HG03521 (cell line): ENCODE results near the gene CC2D1A.
"Not testable (repeated sequence)": the region's sequence is repeated elsewhere in the genome, so short reads cannot be mapped to it uniquely, and the experiment has no call there.

Experiments
- ATAC-seq: cut with Tn5 transposase; IDR thresholded peaks from one replicate; pipeline ENCODE4 v1.9.1; 2021; ENCODE audit warnings: mild to moderate bottlenecking, moderate library complexity; ENCODE audit not compliant: unreplicated experiment

The CC2D1A gene

DNA sequence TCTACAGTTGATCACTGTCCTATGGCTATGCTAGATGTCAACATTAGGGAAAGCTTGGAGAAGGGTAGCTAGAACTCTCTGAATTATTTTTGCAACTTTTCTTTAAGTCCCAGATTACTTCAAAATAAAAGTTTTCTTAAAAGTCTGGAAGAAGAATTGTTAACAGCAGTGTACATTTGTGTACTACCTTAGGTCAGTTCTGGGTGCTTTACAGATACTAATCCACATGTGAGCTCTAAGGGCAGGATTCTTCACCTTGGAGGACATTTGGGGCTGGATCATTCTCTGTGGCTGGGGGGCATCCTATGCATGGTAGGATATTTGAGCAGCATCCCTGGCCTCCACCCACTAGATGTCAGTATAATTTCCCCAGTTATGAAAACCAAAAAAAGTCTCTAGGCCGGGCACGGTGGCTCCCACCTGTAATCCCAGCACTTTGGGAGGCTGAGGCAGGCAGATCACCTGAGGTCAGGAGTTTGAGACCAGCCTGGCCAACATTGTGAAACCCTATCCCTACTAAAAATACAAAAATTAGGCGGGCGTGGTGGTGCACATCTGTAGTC, 2.9 kb upstream of the CC2D1A start:
- ATAC-seq: no peak

DNA sequence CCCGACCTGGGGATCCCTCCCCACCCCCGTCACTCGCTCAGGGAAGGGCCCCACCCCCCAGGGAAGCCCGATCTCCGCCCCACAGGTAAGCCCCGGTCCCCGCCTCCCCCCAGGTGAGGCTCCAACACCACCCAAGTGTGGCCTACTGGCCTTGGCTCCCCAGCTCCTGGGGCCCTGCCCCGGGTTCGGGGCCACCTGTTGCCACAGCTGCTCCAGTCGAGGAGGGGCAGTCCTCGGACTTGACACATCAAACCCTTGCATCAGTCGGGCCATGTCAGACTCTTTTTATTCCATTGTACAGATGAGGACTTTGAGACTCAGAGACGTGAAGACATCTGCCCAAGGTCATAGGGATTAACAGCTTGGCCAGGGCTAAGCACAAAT, 512 bp downstream of the CC2D1A start:
- peak; percentile 7 for ATAC-seq

DNA sequence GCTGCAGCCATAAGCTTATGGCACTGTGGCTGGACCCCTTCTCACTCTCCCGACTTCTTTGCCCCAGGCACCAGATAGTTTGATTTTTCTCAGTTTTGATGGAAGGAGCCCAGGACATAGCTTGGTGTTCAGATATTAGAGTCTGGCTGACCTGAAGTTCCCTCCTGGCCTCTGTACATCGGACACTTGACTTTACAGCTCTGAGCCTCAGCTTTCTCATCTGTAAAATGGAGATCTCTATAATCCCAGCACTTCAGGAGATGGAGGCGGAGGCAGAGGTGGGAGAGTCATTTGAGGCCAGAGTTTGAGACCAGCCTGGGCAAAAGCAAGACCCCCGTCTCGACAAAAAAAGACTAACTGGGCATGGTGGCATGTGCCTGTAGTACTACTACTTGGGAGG, 909 bp downstream of the CC2D1A start:
- no peak for ATAC-seq

DNA sequence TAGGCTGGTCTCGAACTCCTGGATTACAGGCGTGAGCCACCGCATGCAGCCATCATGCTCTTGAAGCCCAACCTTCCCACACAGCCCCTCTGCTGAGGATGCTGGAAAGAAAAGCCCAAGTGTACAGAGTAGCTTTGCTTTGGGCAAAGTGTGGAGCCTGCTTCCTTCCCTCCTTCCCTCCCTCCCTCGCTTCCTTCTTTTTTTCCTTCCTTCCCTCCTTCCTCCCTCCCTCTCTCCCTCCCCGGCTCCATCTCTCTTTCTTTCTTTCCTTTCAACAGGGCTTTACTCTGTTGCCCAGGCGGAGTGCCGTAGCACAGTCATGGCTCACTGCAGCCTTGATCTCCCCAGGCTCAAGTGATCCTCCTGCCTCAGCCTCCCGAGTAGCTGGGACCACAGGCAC, 2.7 kb downstream of the CC2D1A start:
- no peak for ATAC-seq

DNA sequence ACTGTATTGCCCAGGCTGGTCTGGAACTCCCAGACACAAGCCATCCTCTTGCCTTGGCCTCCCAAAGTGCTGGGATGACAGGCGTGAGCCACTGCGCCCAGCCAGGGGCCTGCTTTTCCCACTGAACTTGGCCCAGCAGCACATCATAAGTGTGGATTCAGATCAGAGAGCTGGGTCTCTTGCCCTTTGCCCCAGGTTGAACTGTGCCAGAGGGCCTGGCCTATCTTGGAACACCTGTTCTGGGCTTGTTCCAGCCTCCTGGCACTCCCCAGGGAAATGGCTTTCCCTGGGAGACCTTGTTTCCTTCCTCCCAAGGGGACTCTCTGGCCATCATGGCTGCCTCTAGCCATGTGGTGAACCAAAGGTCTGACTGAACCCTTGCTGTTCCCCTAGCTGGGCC, 3.4 kb downstream of the CC2D1A start:
- no peak for ATAC-seq

DNA sequence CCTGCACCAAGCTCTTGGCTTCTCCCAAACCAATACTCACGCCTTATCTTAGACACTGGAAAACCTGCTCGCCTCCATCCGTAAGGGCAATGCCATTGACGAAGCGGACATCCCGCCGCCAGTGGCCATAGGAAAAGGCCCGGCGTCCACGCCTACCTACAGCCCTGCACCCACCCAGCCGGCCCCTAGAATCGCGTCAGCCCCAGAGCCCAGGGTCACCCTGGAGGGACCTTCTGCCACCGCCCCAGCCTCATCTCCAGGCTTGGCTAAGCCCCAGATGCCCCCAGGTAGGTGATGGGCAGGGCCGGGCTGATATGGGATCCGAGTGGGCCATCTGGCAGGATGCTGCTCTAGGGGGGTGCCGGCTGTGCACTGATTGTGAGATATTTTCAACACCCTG, 7.4 kb downstream of the CC2D1A start:
- ATAC-seq: no peak

DNA sequence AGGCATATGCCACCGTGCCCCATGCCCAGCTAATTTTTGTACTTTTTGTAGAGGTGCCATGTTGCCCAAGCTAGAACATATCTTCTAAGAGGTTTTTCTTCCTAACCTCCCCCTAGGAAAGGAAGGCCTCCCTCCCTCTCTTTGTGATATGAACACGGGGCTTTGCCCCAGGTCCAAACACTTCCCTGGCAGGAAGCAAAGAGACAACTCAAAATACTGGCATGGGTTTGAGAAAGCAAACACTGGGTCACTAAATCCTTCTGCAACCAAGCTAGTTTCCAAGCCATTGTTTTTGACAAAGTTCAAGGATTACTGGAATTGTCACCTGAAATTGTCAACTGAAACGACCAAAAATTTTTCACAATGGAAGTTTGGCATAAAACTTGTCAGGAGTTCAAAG, 8.8 kb downstream of the CC2D1A start:
- ATAC-seq: no peak

DNA sequence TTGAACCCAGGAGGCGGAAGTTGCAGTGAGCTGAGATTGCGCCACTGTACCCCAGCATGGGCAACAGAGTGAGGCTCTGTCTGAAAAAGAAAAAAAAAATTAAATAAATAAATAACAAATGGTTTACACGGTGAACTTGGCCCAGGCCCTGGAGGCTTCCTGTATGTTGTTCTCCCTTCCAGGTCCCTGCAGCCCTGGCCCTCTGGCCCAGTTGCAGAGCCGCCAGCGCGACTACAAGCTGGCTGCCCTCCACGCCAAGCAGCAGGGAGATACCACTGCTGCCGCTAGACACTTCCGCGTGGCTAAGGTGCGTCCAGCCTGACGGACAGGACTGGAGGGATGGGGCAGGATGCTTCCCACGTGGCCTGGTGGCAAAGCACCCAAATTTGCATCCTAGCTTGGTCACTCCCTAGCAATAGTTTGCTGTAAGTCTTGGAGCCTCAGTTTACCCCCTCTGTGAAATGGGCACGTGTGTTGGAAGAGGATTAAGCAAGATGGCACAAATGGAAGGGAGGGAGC, 11.9 kb downstream of the CC2D1A start:
- no peak for ATAC-seq

DNA sequence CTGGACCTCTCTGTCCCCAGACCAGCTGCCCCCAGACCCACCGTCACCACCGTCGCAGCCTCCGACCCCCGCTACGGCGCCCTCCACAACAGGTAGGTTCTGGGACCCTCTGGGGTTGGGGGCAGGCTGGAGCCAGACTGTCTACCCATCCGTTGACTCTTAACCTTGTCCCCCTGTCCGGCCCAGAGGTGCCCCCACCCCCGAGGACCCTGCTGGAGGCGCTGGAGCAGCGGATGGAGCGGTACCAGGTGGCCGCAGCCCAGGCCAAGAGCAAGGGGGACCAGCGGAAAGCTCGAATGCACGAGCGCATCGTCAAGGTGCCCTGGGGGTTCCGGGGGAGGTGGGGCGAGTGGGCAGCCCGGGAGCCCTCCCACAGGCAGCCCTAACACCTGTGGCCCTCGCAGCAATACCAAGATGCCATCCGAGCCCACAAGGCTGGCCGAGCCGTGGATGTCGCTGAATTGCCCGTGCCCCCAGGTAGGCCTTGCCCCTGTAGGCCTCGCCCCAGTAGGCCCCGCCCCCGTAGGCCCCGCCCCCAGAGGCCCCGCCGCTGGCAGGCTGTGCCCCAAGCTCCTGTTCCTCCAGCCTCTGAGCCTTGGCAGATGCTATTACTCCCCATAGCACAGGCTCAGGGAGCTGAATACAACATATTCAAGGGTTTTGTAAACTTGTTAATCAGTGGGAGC, 12.9 kb downstream of the CC2D1A start:
- ATAC-seq: no peak

DNA sequence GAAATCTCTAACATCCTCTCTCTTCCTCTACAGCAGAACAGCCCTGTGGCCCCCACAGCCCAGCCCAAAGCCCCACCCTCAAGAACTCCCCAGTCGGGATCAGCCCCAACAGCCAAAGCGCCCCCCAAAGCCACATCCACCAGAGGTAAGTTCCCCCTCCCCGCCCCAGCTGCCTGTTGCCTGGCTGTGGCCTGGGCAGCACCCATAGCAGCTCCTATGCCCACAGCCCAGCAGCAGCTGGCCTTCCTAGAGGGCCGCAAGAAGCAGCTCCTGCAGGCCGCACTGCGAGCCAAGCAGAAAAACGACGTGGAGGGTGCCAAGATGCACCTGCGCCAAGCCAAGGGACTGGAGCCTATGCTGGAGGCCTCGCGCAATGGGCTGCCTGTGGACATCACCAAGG, 14.5 kb downstream of the CC2D1A start:
- ATAC-seq: no peak

DNA sequence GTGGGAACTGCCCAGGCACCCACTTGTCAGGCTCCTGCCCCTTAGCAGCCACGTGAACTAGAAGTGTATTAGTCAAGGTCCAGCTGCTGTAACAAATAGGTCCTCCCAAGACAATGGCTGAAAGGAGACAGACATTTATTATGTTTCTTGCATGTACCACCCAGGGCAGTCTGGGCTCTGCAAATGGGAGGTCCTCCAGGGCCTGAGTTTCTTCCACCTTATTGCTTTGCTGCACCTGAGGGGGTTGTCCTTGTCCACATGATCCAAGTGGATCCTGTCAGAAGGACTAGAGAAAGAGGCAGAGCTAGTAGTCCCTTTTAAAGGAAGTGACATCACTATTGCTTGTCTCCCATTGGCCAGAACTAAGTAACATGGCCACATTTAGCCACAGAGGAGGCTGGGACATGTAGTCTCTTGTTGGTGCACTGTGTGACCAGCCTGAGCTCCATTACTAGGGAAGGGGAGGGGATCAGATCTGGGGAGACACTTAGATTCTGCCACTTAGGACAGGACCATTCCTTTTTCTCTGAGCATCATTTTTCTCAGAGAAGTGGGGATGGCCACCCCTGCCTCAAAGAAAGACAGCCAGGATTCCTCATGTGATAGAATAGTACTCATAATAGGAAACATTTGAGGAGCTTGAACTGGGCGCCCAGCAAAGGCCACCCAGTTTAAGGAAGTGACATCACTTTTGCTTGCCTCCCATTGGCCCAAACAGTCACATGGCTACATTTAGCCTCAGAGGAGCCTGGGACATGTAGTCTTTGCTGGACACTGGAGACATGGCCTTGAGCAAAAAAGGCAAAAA, 15.1 kb downstream of the CC2D1A start:
- ATAC-seq: no peak

DNA sequence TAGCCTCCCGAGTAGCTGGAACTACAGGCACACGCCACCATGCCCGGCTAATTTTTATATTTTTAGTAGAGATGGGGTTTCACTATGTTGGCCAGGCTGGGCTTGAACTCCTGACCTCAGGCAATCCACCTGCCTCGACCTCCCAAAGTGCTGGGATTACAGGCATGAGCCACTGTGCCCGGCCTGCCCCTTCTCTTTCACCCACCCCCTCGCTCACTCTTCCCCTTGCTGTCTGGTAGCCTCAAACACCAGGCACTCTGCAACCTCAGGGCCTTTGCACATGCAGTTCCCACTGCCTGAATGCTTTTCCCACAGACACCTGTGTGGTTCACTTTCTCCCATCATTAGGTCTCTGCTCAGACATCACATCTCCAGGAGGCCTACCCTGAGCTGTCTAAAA, 16.1 kb downstream of the CC2D1A start:
- ATAC-seq: not testable (repeated sequence)

DNA sequence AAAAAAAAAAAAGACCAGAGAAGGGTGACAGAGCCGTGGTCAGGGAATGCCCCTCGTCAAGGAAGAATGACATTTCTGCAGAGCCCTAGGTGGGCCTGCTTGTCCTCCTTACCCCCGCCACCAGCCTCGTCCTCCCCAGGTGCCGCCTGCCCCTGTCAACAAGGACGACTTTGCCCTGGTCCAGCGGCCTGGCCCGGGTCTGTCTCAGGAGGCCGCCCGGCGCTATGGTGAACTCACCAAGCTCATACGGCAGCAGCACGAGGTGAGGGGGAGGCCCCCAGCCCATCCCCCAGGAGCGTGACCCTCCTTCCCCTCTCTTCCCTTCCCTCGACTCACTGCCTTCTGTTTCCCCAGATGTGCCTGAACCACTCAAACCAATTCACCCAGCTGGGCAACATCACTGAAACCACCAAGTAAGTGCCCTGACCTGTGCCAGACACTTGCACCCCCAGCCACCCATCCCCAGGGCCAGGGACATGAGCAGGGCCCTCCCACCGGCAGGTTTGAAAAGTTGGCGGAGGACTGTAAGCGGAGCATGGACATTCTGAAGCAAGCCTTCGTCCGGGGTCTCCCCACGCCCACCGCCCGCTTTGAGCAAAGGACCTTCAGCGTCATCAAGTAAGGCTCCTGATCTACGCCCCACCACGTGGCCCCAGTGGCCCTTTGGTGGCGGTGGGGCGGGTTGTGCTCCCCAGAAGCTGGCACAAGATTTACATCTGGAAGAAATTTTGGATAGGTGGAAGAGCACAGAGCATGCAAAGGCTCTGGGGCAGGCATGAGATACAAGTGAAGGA, 17.4 kb downstream of the CC2D1A start:
- ATAC-seq: no peak

DNA sequence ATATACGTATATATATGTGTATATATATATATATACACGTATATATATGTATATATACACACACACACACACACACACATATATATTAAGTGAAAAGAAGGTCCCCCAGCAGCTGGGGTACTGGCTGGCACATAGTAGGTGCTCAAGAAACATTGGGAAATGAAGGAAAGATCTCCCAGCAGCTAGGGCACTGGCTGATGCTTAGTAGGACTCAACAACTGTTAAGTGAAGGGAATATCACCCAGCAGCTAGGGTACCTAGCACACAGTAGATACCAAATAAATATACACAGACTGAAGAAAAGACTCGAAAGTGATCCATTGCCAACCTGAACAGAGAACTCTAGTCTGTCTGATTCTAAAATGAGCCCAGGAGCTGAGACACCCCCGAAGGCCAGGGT, 20.0 kb downstream of the CC2D1A start:
- ATAC-seq: no peak

DNA sequence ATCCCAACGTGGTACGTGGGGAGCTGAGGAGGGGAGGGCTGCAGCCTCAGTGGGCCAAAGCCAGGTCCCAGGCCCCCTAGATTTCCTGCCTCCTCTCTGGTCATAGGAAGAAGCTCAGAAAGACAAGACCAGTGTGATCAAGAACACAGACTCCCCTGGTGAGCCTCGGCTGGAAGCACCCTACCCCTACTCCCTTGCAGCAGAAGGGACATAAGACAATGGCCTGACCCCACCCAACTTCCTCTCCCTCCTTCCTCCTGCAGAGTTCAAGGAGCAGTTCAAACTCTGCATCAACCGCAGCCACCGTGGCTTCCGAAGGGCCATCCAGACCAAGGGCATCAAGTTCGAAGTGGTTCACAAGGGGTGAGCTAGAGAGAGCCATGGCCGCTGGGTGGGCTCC, 20.7 kb downstream of the CC2D1A start:
- no peak for ATAC-seq

DNA sequence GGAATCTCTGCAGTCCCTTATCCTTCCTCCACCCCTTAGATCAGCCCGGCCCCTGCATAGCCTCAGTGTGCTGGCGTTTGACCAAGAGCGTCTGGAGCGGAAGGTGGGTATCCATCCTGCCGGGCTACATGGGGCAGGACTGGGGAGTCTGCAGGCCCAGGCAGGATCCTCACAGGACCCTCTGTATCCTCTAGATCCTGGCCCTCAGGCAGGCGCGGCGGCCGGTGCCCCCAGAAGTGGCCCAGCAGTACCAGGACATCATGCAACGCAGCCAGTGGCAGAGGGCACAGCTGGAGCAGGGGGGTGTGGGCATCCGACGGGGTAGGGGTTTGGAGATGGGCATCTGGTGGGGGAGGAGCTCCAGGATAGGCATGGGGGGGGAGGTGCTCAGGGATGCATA, 23.3 kb downstream of the CC2D1A start:
- no peak for ATAC-seq

DNA sequence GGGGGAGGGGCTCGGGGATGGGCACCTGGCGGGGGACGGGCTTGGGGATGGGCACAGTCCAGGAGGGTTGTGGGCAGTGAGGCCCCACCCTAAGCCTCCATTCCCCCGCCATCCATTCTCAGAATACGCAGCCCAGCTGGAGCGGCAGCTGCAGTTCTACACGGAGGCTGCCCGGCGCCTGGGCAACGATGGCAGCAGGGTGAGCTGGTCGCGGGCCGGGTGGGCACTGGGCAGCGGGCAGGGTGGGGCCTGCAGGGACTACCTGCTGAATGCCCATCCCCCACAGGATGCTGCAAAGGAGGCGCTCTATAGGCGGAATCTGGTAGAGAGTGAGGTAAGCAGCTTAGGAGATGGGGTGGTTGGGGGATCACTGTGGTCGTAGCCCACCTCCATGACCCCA, 24.0 kb downstream of the CC2D1A start:
- ATAC-seq: no peak

DNA sequence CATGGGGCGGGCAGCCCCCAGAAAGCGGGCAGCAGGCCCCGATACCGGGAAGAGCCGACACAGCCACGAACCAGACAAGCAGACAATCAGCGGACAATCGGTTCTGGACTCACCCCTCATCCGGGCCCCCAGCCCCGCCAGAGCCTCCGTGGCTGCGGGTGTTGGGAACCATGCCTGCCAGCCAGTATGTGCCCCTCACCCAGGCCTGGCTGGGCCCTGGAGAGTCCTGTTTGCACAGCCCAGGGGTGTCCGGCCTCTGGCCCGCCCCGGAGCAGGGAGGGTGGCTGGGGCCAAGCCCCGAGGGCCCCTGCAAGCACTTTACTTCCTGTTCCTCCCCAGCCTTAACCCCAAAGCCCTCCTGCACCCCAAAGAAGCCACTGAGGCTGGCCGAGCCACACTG, 24.4 kb downstream of the CC2D1A start:
- ATAC-seq: no peak

DNA sequence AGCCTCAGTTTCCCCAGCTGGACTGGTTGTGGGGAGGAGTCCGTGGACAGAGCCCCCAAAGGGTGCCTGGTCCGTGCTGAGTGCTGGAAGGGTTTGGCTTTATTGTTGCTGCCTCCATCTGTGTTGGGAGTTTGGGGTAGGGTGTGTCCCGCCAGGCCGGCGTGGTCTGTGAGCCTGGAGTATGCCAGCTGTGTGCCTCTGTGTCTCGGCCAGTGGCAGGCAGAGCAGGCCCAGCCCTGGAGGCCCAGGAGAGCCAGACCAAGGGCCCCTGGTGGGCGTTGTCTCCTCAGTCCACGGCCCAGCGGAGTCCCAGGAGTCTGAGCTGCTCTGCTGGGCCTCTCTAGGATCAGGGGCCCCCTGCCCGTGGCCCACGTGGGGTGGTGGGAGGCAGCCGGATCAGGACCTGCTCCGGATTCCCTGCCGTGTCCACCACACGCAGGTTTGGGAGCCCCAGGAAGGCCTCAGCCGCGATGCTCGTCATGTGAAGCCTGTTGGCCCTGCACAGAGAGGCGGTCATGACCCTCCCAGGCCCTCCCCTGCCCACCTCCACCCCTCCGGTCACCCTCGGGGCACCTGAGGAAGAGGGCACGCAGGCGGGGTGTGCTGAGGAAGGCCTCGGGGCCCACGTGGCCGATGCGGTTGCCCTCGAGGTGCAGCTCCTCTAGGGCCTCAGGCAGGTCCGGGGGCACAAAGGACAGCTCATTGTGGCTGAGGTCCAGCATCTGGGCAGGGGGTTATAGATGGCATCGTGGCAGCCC, 25.6 kb downstream of the CC2D1A start:
- ATAC-seq: no peak

DNA sequence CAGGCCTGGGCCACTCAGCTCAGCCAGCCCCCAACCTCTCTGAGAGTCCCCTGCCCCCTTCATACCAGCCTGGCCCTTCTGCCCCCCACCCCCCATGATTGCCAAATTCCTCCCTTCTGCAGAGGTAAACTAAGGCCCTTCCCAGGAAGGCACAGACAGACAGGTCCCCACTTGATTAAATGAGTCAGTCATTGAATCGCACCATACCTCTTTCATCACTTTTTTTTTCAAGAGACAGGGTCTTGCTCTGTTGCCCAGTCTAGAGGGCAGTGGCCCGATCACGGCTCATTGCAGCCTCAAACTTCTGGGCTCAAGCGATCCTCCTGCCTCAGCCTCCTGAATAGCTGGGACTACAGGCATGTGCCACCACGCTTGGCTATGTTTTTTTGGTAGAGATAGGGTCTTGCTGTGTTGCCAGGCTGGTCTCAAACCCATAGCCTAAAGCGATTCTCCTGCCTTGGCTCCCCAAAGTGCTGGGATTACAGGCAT, 26.2 kb downstream of the CC2D1A start:
- no peak for ATAC-seq
